EL (cell line): ENCODE data around the gene ZNF691.
"Not testable (repeated sequence)": the region's sequence is repeated elsewhere in the genome, so short reads cannot be mapped to it uniquely, and the experiment has no call there.

ENCODE experiments used
- DNase-seq: peaks from one replicate; pipeline ENCODE4 v3.0.0-alpha.2; 2016

ZNF691 gene

GRCh38 chr1:42833981-42834380, 12.4 kb upstream of the ZNF691 start:
- DNase-seq: no peak

DNA sequence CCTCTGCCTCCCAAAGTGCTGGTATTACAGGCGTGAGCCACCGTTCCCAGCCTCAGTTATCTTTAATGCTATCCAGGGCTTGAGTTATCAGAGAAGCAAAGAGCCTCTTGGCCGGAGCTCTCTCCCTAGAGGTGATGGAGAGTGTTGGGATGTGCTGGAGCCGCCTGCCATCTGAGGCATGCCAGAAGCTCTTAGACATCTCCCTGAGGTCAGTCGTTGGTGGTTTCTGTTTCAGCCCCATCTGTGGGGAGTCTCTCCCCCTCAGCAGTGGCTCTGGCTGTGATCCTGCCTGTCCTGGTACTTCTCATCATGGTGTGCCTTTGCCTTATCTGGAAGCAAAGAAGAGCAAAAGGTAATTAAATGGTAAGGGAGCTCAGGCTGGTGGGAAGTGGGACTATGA, 11.6 kb upstream of the ZNF691 start:
- DNase-seq: no peak

GRCh38 chr1:42835422-42835821, 11.0 kb upstream of the ZNF691 start:
- no peak for DNase-seq

- no peak for DNase-seq
Observed at GRCh38 chr1:42837709-42838108, 8.7 kb upstream of the ZNF691 start.

- DNase-seq: no peak
Observed at GRCh38 chr1:42838482-42839190, 7.8 kb upstream of the ZNF691 start.

DNA sequence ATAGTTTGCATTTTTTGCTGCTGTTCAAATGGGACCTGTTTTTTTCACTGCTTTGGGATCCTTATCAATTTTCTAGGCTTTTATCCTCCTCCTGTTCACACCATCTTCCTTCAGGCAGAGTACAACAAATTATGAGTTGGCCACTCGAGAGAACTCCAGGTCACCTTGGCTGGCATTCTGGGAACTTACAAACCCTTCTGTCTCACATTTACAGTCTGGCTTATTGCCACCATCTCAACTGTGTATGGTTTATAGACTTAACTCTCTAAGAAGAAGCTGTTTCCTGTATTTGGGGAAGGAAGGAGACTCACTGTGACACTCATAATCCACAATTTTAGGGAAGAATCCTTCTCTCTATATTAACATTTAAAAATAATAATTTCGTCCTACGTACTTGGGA, 5.4 kb upstream of the ZNF691 start:
- DNase-seq: no peak

GRCh38 chr1:42841440-42842147, 4.8 kb upstream of the ZNF691 start:
- DNase-seq: no peak

DNA sequence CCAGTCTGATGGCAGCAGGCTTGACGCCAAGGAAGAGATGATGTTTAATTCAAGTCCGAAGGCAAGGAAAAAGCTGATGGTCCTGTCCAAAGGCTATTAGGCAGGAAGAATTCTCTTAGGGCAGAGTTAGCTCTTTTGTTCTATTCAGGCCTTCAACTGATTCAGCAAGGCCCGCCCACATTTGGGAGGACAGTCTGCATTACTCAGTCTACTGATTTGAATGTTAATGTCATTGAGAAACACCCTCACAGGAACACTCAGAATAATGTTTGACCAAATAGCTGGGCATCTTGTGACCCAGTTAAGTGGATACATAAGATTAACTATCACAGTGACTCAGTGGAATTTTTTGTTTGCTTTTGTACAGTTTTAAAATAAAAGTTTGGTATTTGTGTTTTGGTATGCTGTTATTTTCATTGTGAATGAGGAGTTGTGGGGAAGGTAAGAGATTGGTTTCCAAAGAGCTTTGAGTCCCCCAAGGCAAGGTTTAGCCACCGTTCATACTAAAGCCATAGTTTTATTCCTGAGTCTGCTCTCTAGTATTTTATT, 1.7 kb upstream of the ZNF691 start:
- peak; percentile 6 for DNase-seq

- no peak for DNase-seq
Observed at GRCh38 chr1:42845193-42845592, 1.2 kb upstream of the ZNF691 start.

GRCh38 chr1:42845866-42846256, 552 bp upstream of the ZNF691 start:
- DNase-seq: no peak

DNA sequence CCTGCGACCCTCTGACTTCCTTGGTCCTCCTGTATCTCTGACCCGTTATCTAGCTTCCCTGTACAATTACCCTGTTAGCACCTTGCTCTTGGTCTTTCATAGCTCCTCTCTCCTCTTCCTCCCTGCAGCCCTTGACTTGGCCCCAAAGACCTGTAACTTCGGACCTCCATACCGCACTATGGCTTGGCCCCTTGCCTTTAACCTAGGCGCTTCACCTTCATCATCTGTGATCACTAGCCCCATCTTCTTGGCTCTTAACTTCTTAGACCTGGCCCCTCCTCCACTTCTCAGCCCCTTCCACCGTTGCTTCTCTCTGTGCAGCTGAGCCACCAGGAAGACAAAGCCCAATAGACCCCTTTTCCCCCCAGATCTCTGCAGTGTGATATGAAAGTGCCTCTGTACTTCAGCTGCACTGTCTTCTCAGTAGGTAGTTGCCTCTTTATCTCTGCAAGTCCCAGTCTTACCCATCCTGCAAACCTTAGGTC, 740 bp downstream of the ZNF691 start:
- peak; percentile 3 for DNase-seq

- DNase-seq: no peak
Observed at GRCh38 chr1:42847721-42848460, 1.5 kb downstream of the ZNF691 start.

GRCh38 chr1:42848823-42849537, 2.6 kb downstream of the ZNF691 start:
- peak; percentile 16 for DNase-seq

- DNase-seq: no peak
Observed at GRCh38 chr1:42849944-42850343, 3.5 kb downstream of the ZNF691 start.

GRCh38 chr1:42851420-42851819, 5.0 kb downstream of the ZNF691 start:
- DNase-seq: no peak

GRCh38 chr1:42851960-42852607, 5.7 kb downstream of the ZNF691 start:
- DNase-seq: no peak

DNA sequence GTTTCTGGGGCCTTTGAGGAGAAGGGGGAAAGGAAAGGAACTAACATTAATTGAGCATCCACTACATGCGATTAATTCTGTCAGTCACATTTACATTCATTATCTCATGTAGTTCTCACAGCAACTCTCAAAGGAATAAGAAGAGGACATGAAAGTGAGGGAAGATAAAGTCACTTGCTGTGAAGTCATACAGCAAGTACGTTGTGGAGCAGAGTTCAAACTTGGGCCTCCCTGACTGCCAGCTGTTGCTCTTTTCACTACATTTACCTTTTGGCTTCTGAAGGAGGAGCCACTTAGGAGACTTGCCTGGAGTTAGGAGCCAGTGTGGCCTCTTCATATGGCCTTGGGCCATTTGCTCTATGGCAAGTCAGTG, 6.2 kb downstream of the ZNF691 start:
- DNase-seq: peak; percentile 14

DNA sequence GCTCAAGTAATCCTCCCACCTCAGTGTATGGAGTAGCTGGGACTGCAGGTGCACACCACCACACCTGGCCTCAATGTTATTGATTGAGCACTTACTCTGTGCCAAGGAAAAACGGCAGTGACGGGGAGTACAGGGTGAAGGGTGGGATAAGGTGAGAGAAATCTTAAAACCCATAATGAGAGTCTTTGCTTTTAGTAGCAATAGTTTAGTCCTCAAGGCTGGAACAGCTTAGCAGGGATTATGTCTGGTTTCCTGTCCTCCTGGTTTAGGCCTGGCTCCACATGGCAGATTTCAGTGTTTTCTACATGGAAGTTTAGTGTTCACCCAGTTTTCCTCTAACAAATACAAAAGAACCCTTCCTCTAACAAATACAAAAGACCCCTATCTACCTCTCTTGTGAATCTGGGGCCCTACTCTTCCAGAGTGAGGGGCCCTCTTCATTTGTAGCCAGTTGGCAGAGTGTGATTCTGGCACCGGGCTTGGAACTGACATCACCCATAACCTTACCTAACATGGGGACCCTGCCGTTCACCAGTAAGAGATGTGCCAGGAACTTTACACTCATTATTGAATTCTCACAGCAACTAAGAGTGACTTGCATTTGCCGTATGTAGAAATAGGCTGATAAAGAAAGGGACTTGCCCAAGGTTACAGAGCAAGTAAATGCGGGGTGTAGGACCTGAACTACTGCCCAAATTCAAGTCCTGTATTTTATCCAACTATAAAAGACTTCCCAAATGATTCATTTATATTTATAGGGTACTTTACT, 6.9 kb downstream of the ZNF691 start:
- no peak for DNase-seq

DNA sequence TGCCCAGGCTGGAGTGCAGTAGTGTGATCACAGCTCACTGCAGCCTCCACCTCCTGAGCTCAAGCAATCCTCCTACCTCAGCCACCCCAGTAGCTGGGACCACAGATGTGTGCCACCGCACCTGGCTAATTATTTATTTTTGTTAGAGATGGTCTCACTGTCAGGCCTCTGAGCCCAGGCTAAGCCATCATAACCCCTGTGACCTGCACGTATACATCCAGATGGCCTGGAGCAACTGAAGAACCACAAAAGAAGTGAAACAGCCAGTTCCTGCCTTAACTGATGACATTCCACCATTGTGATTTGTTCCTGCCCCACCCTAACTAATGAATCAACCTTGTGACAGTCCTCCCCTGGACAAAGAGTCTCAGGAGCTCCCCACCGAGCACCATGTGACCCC, 10.1 kb downstream of the ZNF691 start:
- DNase-seq: not testable (repeated sequence)

DNA sequence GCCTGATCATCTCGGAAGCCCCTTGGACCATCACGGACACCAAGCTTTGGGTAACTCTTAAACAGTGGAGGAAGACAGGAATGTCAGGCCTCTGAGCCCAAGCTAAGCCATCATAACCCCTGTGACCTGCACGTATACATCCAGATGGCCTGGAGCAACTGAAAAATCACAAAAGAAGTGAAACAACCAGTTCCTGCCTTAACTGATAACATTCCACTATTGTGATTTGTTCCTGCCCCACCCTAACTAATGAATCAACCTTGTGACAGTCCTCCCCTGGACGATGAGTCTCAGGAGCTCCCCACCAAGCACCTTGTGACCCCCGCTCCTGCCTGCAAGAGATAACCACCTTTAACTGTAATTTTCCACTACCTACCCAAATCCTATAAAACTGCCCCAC, 13.0 kb downstream of the ZNF691 start:
- not testable (repeated sequence) for DNase-seq

- no peak for DNase-seq
Observed at GRCh38 chr1:42860339-42861013, 14.1 kb downstream of the ZNF691 start.
